DMS53 (cell line): Measurements from ENCODE around the gene FILIP1.

Experiments used
- DNase-seq: peaks from one replicate; lab custom pipeline; 2025; lab: John Stamatoyannopoulos, UW

Gene FILIP1

GRCh38 chr6:75493400-75494064, at the start of gene FILIP1:
FILIP1 (minus strand) TSS chr6:75493800; CDS start chr6:75414972, 78,828 bp downstream.
- peak; percentile 59 for DNase-seq

GRCh38 chr6:75543311-75543710, 49.7 kb upstream of the FILIP1 start:
- DNase-seq, result no peak

- DNase-seq, result no peak
Observed at GRCh38 chr6:75539136-75539535, 45.5 kb upstream of the FILIP1 start.

GRCh38 chr6:75532521-75532920, 38.9 kb upstream of the FILIP1 start:
- no peak for DNase-seq

- DNase-seq, result no peak
Observed at GRCh38 chr6:75531174-75531573, 37.6 kb upstream of the FILIP1 start.

- no peak for DNase-seq
Observed at GRCh38 chr6:75530696-75531095, 37.1 kb upstream of the FILIP1 start.

GRCh38 chr6:75528423-75528822, 34.8 kb upstream of the FILIP1 start:
- DNase-seq, result no peak

GRCh38 chr6:75526502-75527127, 33.0 kb upstream of the FILIP1 start:
- peak; percentile 89 for DNase-seq

- no peak for DNase-seq
Observed at GRCh38 chr6:75525682-75526081, 32.1 kb upstream of the FILIP1 start.

- DNase-seq, result peak; percentile 75
Observed at GRCh38 chr6:75524322-75524972, 30.8 kb upstream of the FILIP1 start.

GRCh38 chr6:75516757-75517156, 23.2 kb upstream of the FILIP1 start:
- no peak for DNase-seq

- DNase-seq, result no peak
Observed at GRCh38 chr6:75512591-75512990, 19.0 kb upstream of the FILIP1 start.

GRCh38 chr6:75505424-75505823, 11.8 kb upstream of the FILIP1 start:
- no peak for DNase-seq

- peak; percentile 31 for DNase-seq
Observed at GRCh38 chr6:75504465-75505222, 11.0 kb upstream of the FILIP1 start.

GRCh38 chr6:75503291-75503690, 9.7 kb upstream of the FILIP1 start:
- DNase-seq, result no peak

- DNase-seq, result no peak
Observed at GRCh38 chr6:75502884-75503283, 9.3 kb upstream of the FILIP1 start.

- DNase-seq, result no peak
Observed at GRCh38 chr6:75501756-75502155, 8.2 kb upstream of the FILIP1 start.

- DNase-seq, result no peak
Observed at GRCh38 chr6:75499640-75500039, 6.0 kb upstream of the FILIP1 start.

GRCh38 chr6:75498862-75499261, 5.3 kb upstream of the FILIP1 start:
- peak; percentile 11 for DNase-seq

- no peak for DNase-seq
Observed at GRCh38 chr6:75497994-75498393, 4.4 kb upstream of the FILIP1 start.

GRCh38 chr6:75495011-75495410, 1.4 kb upstream of the FILIP1 start:
- DNase-seq, result no peak

GRCh38 chr6:75494290-75494689, 690 bp upstream of the FILIP1 start:
- DNase-seq, result peak; percentile 26
